A549 (cell line): ENCODE data around the gene AHI1. TPM values are rescaled to one million over a fixed set of nuclear protein-coding genes. Genes with fewer than 3 reads are reported as not detected.

ENCODE experiments used
- ATAC-seq, 2 experiments: fragments of 200-7000 bp in 1 of 2; fragments of >200 bp in 1 of 2; cut with Nextera tagmentation in 1 of 2; cut with Tn5 transposase in 1 of 2; 3 replicates each; pipeline versions ENCODE4 v1.8.0 to v1.9.1; 2018 to 2020; ENCODE audit warnings: mild to moderate bottlenecking in 1 of 2, moderate library complexity in 1 of 2
- CTCF ChIA-PET: fragments of 300-600 bp; sonication (Branson Sonifier 250); formaldehyde crosslinking; extraction: SDS; loops from one replicate; lab custom pipeline; 2021; ENCODE audit warnings: antibody characterized with exemption, inconsistent platforms; lab: Yijun Ruan, JAX
- POLR2A ChIA-PET: fragments of 350-600 bp; formaldehyde crosslinking; extraction: SDS; loops from one replicate; lab custom pipeline; 2021; ENCODE audit warnings: antibody characterized with exemption, inconsistent platforms; lab: Yijun Ruan, JAX
- DNase-seq, 2 experiments: peaks; one replicate each; pipeline versions ENCODE4 v3.0.0 to v3.0.0-alpha.2; 2011 to 2016; ENCODE audit warnings: low read depth in 1 of 2, low spot score in 1 of 2
- FAIRE-seq: peaks from 2 replicates; lab custom pipeline; 2011; peaks lifted over from hg19 to GRCh38; lab: Jason Lieb, UNC
- H3K27ac ChIP-seq, 2 experiments: fragments of >200 bp; sonication (Bioruptor Twin); formaldehyde crosslinking; 3 replicates each; pipeline ENCODE4 v1.5.1; 2016 to 2017
- H3K4me1 ChIP-seq: fragments of >200 bp; sonication (Bioruptor Twin); formaldehyde crosslinking; 3 replicates; pipeline ENCODE4 v1.6.1; 2016
- H3K4me2 ChIP-seq: fragments of >200 bp; sonication (Bioruptor Twin); formaldehyde crosslinking; 3 replicates; pipeline ENCODE4 v1.6.1; 2016
- H3K4me3 ChIP-seq: fragments of >200 bp; sonication (Bioruptor Twin); formaldehyde crosslinking; 3 replicates; pipeline ENCODE4 v1.5.1; 2016
- H3K9me3 ChIP-seq: fragments of >200 bp; sonication (Bioruptor Twin); formaldehyde crosslinking; 3 replicates; pipeline ENCODE4 v1.6.1; 2016
- BHLHE40 ChIP-seq: IDR thresholded peaks from 2 replicates; pipeline ENCODE4 v1.6.1; 2012; ENCODE audit warnings: low read depth, low read length, inconsistent platforms
- CTCF ChIP-seq: fragments of >200 bp; sonication (Bioruptor Twin); formaldehyde crosslinking; IDR thresholded peaks from 3 replicates; pipeline ENCODE4 v1.5.1; 2016
- E2F6 ChIP-seq: IDR thresholded peaks from 2 replicates; pipeline ENCODE4 v1.6.1; 2012; ENCODE audit warnings: low read depth, borderline replicate concordance
- FOSB ChIP-seq: fragments of 250-450 bp; sonication (Bioruptor Pico); IDR thresholded peaks from 2 replicates; pipeline ENCODE4 v1.5.0; 2020; ENCODE audit warnings: mild to moderate bottlenecking, moderate library complexity
- FOSL2 ChIP-seq, 2 experiments: fragments of 450-650 bp in 1 of 2; fragments of >200 bp in 1 of 2; sonication (Bioruptor Twin) in 1 of 2; formaldehyde crosslinking; IDR thresholded peaks; 2 replicates each; pipeline versions ENCODE4 v1.5.0 to v1.6.1; 2016 to 2020; ENCODE audit warnings: mild to moderate bottlenecking in 1 of 2, moderate library complexity in 1 of 2
- FOXS1 ChIP-seq: fragments of 250-450 bp; sonication (Bioruptor Pico); IDR thresholded peaks from 2 replicates; pipeline ENCODE4 v1.5.0; 2020; ENCODE audit warnings: mild to moderate bottlenecking, moderate library complexity
- GATA3 ChIP-seq: IDR thresholded peaks from 2 replicates; pipeline ENCODE4 v1.6.1; 2012; ENCODE audit warnings: borderline replicate concordance
- HEYL ChIP-seq: fragments of 250-450 bp; sonication (Bioruptor Pico); IDR thresholded peaks from 2 replicates; pipeline ENCODE4 v1.8.0; 2021; ENCODE audit warnings: mild to moderate bottlenecking, moderate library complexity
- HMGXB4 ChIP-seq: fragments of 250-450 bp; sonication (Bioruptor Pico); IDR thresholded peaks from 2 replicates; pipeline ENCODE4 v1.5.0; 2021; ENCODE audit warnings: mild to moderate bottlenecking, moderate library complexity, borderline replicate concordance
- JUN ChIP-seq, 2 experiments: fragments of >200 bp; sonication (Bioruptor Twin); formaldehyde crosslinking; IDR thresholded peaks; 2 replicates in 1 of 2; 3 replicates in 1 of 2; pipeline ENCODE4 v1.6.1; 2016 to 2017
- KDM1A ChIP-seq: fragments of 200-600 bp; sonication (generic); IDR thresholded peaks from 2 replicates; pipeline ENCODE4 v1.6.1; 2016; ENCODE audit warnings: low read depth, mild to moderate bottlenecking
- MAFK ChIP-seq: fragments of 450-650 bp; IDR thresholded peaks from 2 replicates; pipeline ENCODE4 v1.6.1; 2014; ENCODE audit not compliant: partially characterized antibody
- MAX ChIP-seq: IDR thresholded peaks from 2 replicates; pipeline ENCODE4 v1.6.1; 2012
- MAZ ChIP-seq: fragments of 150-350 bp; IDR thresholded peaks from 2 replicates; pipeline ENCODE4 v1.6.1; 2014; ENCODE audit warnings: antibody characterized with exemption, low read depth, low read length, borderline replicate concordance
- MYC ChIP-seq: IDR thresholded peaks from 2 replicates; pipeline ENCODE4 v1.6.1; 2012; ENCODE audit warnings: mild to moderate bottlenecking, inconsistent platforms, low read length, improper control_type of control experiment, borderline replicate concordance
- POLR2AphosphoS2 ChIP-seq: conservative IDR thresholded peaks from 2 replicates; pipeline ENCODE4 v1.6.1; 2012; ENCODE audit warnings: low read length, improper control_type of control experiment, inconsistent platforms
- RAD21 ChIP-seq, 2 experiments: fragments of >200 bp in 1 of 2; sonication (Bioruptor Twin) in 1 of 2; formaldehyde crosslinking in 1 of 2; IDR thresholded peaks in 1 of 2; conservative IDR thresholded peaks in 1 of 2; 2 replicates in 1 of 2; 3 replicates in 1 of 2; pipeline ENCODE4 v1.6.1; 2012 to 2018; ENCODE audit warnings: inconsistent platforms in 1 of 2
- RCOR1 ChIP-seq: fragments of 150-350 bp; IDR thresholded peaks from 2 replicates; pipeline ENCODE4 v1.6.1; 2014; ENCODE audit warnings: antibody characterized with exemption, low read length, low read depth
- REST ChIP-seq: fragments of 200-600 bp; sonication (generic); IDR thresholded peaks from 2 replicates; pipeline ENCODE4 v1.6.1; 2016; ENCODE audit warnings: antibody characterized with exemption, mild to moderate bottlenecking, moderate library complexity
- RNF2 ChIP-seq: fragments of 200-600 bp; sonication (generic); IDR thresholded peaks from 2 replicates; pipeline ENCODE4 v1.6.1; 2016; ENCODE audit warnings: low read depth, mild to moderate bottlenecking, antibody characterized with exemption, moderate library complexity, borderline replicate concordance
- SMC3 ChIP-seq: fragments of >200 bp; sonication (Bioruptor Twin); formaldehyde crosslinking; IDR thresholded peaks from 3 replicates; pipeline ENCODE4 v1.6.1; 2018; ENCODE audit warnings: inconsistent platforms
- SREBF2 ChIP-seq: fragments of 450-650 bp; IDR thresholded peaks from 2 replicates; pipeline ENCODE4 v1.6.1; 2014; ENCODE audit warnings: mild to moderate bottlenecking, moderate library complexity
- USF2 ChIP-seq: fragments of 450-650 bp; IDR thresholded peaks from 2 replicates; pipeline ENCODE4 v1.6.1; 2014; ENCODE audit warnings: antibody characterized with exemption
- ZNF302 ChIP-seq: fragments of 250-450 bp; sonication (Bioruptor Pico); IDR thresholded peaks from 2 replicates; pipeline ENCODE4 v1.9.0; 2021; ENCODE audit warnings: inconsistent platforms, mild to moderate bottlenecking, moderate library complexity
- WGBS: methylation state at CpG from one replicate; pipeline ENCODE4 v1.1.6; 2017; ENCODE audit errors: missing lambda C conversion rate; 5-methylcytosine and 5-hydroxymethylcytosine counted together
- polyA plus RNA-seq, 4 experiments: library from polyadenylated mRNA; depleted of rRNA in 3 of 4; stranded (reverse); fragments of >200 nt; fragmentation: RNase III in 1 of 4; extraction: RNeasy Plus Mini Kit Qiagen cat#74134 plus additional on column Dnase treatment in 1 of 4; gene quantifications; 2 replicates in 3 of 4; 3 replicates in 1 of 4; pipeline ENCODE4 v1.2.3, GENCODE V29; 2011 to 2017

The AHI1 gene
- polyA plus RNA-seq, 2 of the 4 experiments (the other 2 are of a cell fraction), result 24.7 to 50.8 TPM

- peak overlapping the region; percentile 78 for H3K4me2 ChIP-seq
- no peak for ATAC-seq
- TF ChIP-seq HEYL (CRISPR knock-in tag), result no peak
- TF ChIP-seq JUN (IDR thresholded peaks at IDR 0.05), result no peak
- no peak for TF ChIP-seq MAFK
- no peak for TF ChIP-seq ZNF302 (CRISPR knock-in tag)
- TF ChIP-seq MYC, result no peak
- no peak for TF ChIP-seq RCOR1
- TF ChIP-seq BHLHE40, result no peak
- no peak for TF ChIP-seq CTCF
- no peak for TF ChIP-seq REST
- TF ChIP-seq MAZ, result no peak
- no peak for TF ChIP-seq RNF2
- TF ChIP-seq USF2, result no peak
- TF ChIP-seq SMC3, result no peak
- no peak for TF ChIP-seq FOSB (CRISPR knock-in tag)
- no peak for TF ChIP-seq SREBF2
- TF ChIP-seq, all 56 proteins: peak for 0
- FAIRE-seq (no peak), DNase-seq (no peak)
- Histone ChIP-seq H3K27ac (peak overlapping the region in 1 of 2 experiments; percentile 95; a peak in 4 of 6 replicates), H3K4me3 (no peak overlapping the region), H3K9me3 (no peaks in the 10 kb centered on the region), H3K4me1 (peaks cover 18% of the 10 kb centered on the region)
- ChIA-PET POLR2A (interaction anchor here (2.1 kb wide), 1 partner anchor 17 kb away, joined by 7 read pairs; no protein-coding TSS in a partner anchor), CTCF (interaction anchor here (0.6 to 4.0 kb wide), 5 partner anchors 8 to 774 kb away, joined by 3 to 24 read pairs (median 5); no protein-coding TSS in a partner anchor)
- WGBS, result 84% methylated on average over 5 of the region's 5 CpGs
Observed at GRCh38 chr6:135499441-135500340, 2.2 kb upstream of the AHI1 start.

- Histone ChIP-seq H3K27ac (peak overlapping the region; percentile 93 to 95), H3K4me2 (peak overlapping the region; percentile 78), H3K9me3 (no peaks in the 10 kb centered on the region), H3K4me3 (peak overlapping the region; percentile 67), H3K4me1 (peaks cover 12% of the 10 kb centered on the region; the same call in 2 of the 3 replicates)
- peak; percentile 82 to 88 for ATAC-seq
- POLR2A ChIA-PET, result interaction anchor here (0.6 to 2.1 kb wide), 3 partner anchors 16 to 791 kb away, joined by 6 to 7 read pairs (median 7); partner anchors contain the start of gene BCLAF1
- no peak for FAIRE-seq
- DNase-seq, result peak; percentile 43 to 83
- CTCF ChIA-PET, result interaction anchor here (0.6 to 4.0 kb wide), 3 partner anchors 38 to 804 kb away, joined by 3 to 24 read pairs (median 3); no protein-coding TSS in a partner anchor
- under 1% methylated on average over 16 of the region's 16 CpGs for WGBS
- TF ChIP-seq KDM1A (no peak), FOSL2 (IDR thresholded peaks at IDR 0.05) (peak; percentile 41; the same call in 1 of the 2 replicates), FOSL2 (CRISPR knock-in tag; IDR thresholded peaks at IDR 0.05) (peak; percentile 89), MAZ (no peak), GATA3 (no peak), E2F6 (0 out of 2 replicates have a peak, but pooled peaks have one; percentile 0), RAD21 (conservative IDR thresholded peaks at IDR 0.05 in 1 of 2, IDR thresholded peaks at IDR 0.05 in 1 of 2) (no peak), HEYL (CRISPR knock-in tag) (no peak), MAX (peak; percentile 47), RCOR1 (no peak), POLR2AphosphoS2 (no peak), FOXS1 (CRISPR knock-in tag) (no peak), HMGXB4 (no peak)
Observed at GRCh38 chr6:135498185-135498841, 773 bp upstream of the AHI1 start.
